Ascending aorta (tissue), 2 donors: ENCODE results near the gene NUDT1. TPM values are rescaled to one million over a fixed set of nuclear protein-coding genes. Genes with fewer than 3 reads are reported as not detected.
A peak's percentile ranks its signal among the peaks of the same experiment; 100 is the strongest.

Experiments
- DNase-seq, 2 donors: peaks; one replicate each; pipeline ENCODE4 v3.0.0-alpha.2; 2019; ENCODE audit warnings: low spot score in 2 of 2
- H3K27ac ChIP-seq, 2 donors: fragments of 200-600 bp; sonication (generic); one replicate each; pipeline ENCODE4 v1.5.1; 2016 to 2017; ENCODE audit warnings: mild to moderate bottlenecking in 1 of 2
- H3K27me3 ChIP-seq: fragments of 200-600 bp; sonication (generic); one replicate; pipeline ENCODE4 v1.5.1; 2017
- H3K36me3 ChIP-seq, 2 donors: fragments of 200-600 bp; sonication (generic); one replicate each; pipeline ENCODE4 v1.5.1; 2016
- H3K4me1 ChIP-seq, 2 donors: fragments of 200-600 bp; sonication (generic); one replicate each; pipeline ENCODE4 v1.5.1; 2016 to 2017; ENCODE audit warnings: mild to moderate bottlenecking in 1 of 2
- H3K4me3 ChIP-seq, 2 donors: fragments of 200-600 bp; sonication (generic); one replicate each; pipeline ENCODE4 v1.5.1; 2016 to 2017; ENCODE audit warnings: mild to moderate bottlenecking in 1 of 2
- H3K9me3 ChIP-seq, 2 donors: fragments of 200-600 bp; sonication (generic); one replicate each; pipeline ENCODE4 v1.5.1; 2016
- intact Hi-C: fragments of 100-400 bp; cut with DNase I; formaldehyde crosslinking; loops from one replicate; pipeline ENCODE4 v1.15.1; 2023
- total RNA-seq: library from RNA; depleted of rRNA; stranded (reverse); fragments of >200 nt; gene quantifications from one replicate; pipeline ENCODE4 v1.1.0, GENCODE V29; 2016
- TF ChIP-seq, protein P1 (sequence below), 3 experiments: fragments of 200-600 bp in 2 of 3; fragments of 450-650 bp in 1 of 3; sonication (generic) in 2 of 3; IDR thresholded peaks; one replicate each; pipeline ENCODE4 v1.5.1; 2016 to 2019; ENCODE audit warnings: antibody characterized with exemption in 3 of 3, mild to moderate bottlenecking in 1 of 3, moderate library complexity in 1 of 3

The NUDT1 gene
- total RNA-seq, 1 donor from 2014 or later, result 9.0 TPM

- DNase-seq, result peak in 1 of 2 donors; percentile 72
- H3K4me3 ChIP-seq, result no peak overlapping the region
- TF ChIP-seq, protein P1, sequence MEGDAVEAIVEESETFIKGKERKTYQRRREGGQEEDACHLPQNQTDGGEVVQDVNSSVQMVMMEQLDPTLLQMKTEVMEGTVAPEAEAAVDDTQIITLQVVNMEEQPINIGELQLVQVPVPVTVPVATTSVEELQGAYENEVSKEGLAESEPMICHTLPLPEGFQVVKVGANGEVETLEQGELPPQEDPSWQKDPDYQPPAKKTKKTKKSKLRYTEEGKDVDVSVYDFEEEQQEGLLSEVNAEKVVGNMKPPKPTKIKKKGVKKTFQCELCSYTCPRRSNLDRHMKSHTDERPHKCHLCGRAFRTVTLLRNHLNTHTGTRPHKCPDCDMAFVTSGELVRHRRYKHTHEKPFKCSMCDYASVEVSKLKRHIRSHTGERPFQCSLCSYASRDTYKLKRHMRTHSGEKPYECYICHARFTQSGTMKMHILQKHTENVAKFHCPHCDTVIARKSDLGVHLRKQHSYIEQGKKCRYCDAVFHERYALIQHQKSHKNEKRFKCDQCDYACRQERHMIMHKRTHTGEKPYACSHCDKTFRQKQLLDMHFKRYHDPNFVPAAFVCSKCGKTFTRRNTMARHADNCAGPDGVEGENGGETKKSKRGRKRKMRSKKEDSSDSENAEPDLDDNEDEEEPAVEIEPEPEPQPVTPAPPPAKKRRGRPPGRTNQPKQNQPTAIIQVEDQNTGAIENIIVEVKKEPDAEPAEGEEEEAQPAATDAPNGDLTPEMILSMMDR (IDR thresholded peaks at IDR 0.05), result peak; percentile 49 to 67 (median 62)
- intact Hi-C loops, result loop anchor here (2.0 to 5.0 kb wide), 3 partner anchors 105 to 627 kb away; no protein-coding TSS in a partner anchor
- H3K4me1 ChIP-seq, result peaks cover 0 to 4% of the 10 kb centered on the region in 2 donors
- no peaks in the 10 kb centered on the region for H3K9me3 ChIP-seq
- no peak overlapping the region for H3K27ac ChIP-seq
- H3K36me3 ChIP-seq, result peaks cover 22 to 53% of the 10 kb centered on the region in 2 donors
- no peaks in the 10 kb centered on the region for H3K27me3 ChIP-seq
Observed at GRCh38 chr7:2209146-2209960, 32.7 kb upstream of the NUDT1 start.

GRCh38 chr7:2209961-2210323 is 32.1 kb upstream of the NUDT1 start:
- Histone ChIP-seq H3K9me3 (no peaks in the 10 kb centered on the region), H3K4me3 (no peak overlapping the region), H3K4me1 (peaks cover 0 to 4% of the 10 kb centered on the region in 2 donors), H3K27ac (no peak overlapping the region), H3K27me3 (no peaks in the 10 kb centered on the region), H3K36me3 (peaks cover 28 to 59% of the 10 kb centered on the region in 2 donors)
- TF ChIP-seq, protein P1 (IDR thresholded peaks at IDR 0.05), result no peak
- intact Hi-C loops, result loop anchor here (2.0 to 5.0 kb wide), 3 partner anchors 105 to 628 kb away; no protein-coding TSS in a partner anchor
- DNase-seq, result no peak

DNA sequence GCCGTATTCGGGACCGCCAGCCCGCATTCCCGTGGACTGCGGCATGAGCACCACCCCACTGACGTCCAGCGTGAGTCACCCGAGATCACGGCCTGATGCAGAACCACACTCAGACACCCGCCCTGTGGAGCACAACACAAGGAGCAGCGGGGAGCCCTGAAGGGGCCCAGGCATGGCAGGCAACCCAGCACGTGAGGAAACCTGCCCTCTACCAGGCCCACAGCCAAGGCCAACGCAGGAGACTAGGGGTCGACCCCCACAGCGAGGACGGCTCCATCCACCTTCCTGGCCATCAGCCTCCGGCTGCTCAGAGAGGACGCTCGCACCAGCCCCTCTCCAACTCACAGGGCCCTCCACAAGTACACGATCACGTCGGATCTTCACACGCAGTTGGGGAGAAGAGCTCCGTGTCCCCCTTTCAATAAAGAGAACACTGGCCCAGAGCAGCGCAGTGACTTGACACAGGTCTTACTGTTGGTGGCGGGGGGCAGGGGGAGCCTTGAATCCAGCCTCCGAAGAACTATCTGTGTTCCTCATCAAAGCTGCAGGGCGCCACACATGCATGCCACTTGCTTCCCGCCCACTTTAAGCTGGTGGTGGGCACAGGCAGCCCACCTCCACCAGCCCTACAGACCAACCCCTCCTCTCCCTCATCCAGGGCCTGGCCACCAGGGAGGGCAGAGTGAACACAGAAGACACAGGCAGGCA is 31.3 kb upstream of the NUDT1 start:
- Histone ChIP-seq H3K9me3 (no peaks in the 10 kb centered on the region), H3K27me3 (no peaks in the 10 kb centered on the region), H3K36me3 (peaks cover 33 to 67% of the 10 kb centered on the region in 2 donors), H3K4me1 (no peaks in the 10 kb centered on the region), H3K4me3 (no peak overlapping the region), H3K27ac (no peak overlapping the region)
- TF ChIP-seq, protein P1 (IDR thresholded peaks at IDR 0.05), result no peak
- no peak for DNase-seq
- intact Hi-C loops, result no loop called here

- H3K4me1 ChIP-seq, result no peaks in the 10 kb centered on the region
- H3K27ac ChIP-seq, result no peak overlapping the region
- peaks cover 40 to 73% of the 10 kb centered on the region in 2 donors for H3K36me3 ChIP-seq
- H3K9me3 ChIP-seq, result no peaks in the 10 kb centered on the region
- intact Hi-C loops, result no loop called here
- TF ChIP-seq, protein P1 (IDR thresholded peaks at IDR 0.05), result no peak
- no peaks in the 10 kb centered on the region for H3K27me3 ChIP-seq
- DNase-seq, result no peak
- H3K4me3 ChIP-seq, result no peak overlapping the region
Observed at GRCh38 chr7:2211259-2211880, 30.7 kb upstream of the NUDT1 start.

DNA sequence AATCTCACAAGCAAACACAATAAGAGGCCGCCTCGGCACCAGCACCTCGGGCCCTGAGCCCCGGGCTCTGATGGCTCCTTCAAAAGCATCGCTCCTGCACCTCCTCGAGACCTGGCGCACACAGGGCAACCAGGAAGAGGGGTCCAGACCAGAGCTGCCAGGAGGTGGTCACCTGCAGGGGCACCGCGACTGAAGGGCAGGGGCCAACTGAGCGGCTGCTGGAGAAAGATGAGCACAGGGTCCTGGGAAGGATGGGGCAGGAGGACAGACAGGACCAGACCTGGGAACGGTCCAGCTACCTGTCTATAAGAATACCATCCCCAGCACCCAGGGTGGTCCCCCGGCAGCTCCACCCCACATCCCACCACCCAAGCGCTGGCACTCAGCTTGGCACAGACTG is 30.1 kb upstream of the NUDT1 start:
- Histone ChIP-seq H3K4me3 (no peak overlapping the region), H3K4me1 (no peaks in the 10 kb centered on the region), H3K27me3 (no peaks in the 10 kb centered on the region), H3K9me3 (no peaks in the 10 kb centered on the region), H3K27ac (no peak overlapping the region), H3K36me3 (peaks cover 45 to 79% of the 10 kb centered on the region in 2 donors)
- no peak for DNase-seq
- TF ChIP-seq, protein P1 (IDR thresholded peaks at IDR 0.05), result no peak
- intact Hi-C loops, result no loop called here
